ENCODE results near the gene FBXO42.
"Not testable (repeated sequence)": the region's sequence is repeated elsewhere in the genome, so short reads cannot be mapped to it uniquely, and the experiment has no call there.

Gene FBXO42

GRCh38 chr1:16241221-16241708, 111.0 kb downstream of the FBXO42 start:
- DNase-seq = no peak

- no peak for DNase-seq
Observed at GRCh38 chr1:16239972-16240491, 112.2 kb downstream of the FBXO42 start.

GRCh38 chr1:16237343-16237830, 114.9 kb downstream of the FBXO42 start:
- DNase-seq = no peak

GRCh38 chr1:16236511-16237342, 115.6 kb downstream of the FBXO42 start, which contains the start of gene CPLANE2:
TSS of gene CPLANE2 (minus strand) at chr1:16237183. CDS start at chr1:16236742, 441 bp downstream.
- peak; percentile 90 for DNase-seq

- DNase-seq = no peak
Observed at GRCh38 chr1:16235944-16236510, 116.3 kb downstream of the FBXO42 start.

- no peak for DNase-seq
Observed at GRCh38 chr1:16235347-16235746, 116.9 kb downstream of the FBXO42 start.

- no peak for DNase-seq
Observed at GRCh38 chr1:16233431-16233830, 118.8 kb downstream of the FBXO42 start.

- DNase-seq = no peak
Observed at GRCh38 chr1:16232316-16232710, 120.0 kb downstream of the FBXO42 start.

- no peak for DNase-seq
Observed at GRCh38 chr1:16231331-16232315, 120.7 kb downstream of the FBXO42 start.

- DNase-seq = no peak
Observed at GRCh38 chr1:16230744-16231143, 121.5 kb downstream of the FBXO42 start.

- no peak for DNase-seq
Observed at GRCh38 chr1:16229976-16230740, 122.1 kb downstream of the FBXO42 start.

- no peak for DNase-seq
Observed at GRCh38 chr1:16226490-16227179, 125.6 kb downstream of the FBXO42 start.

GRCh38 chr1:16226129-16226489, 126.2 kb downstream of the FBXO42 start:
- no peak for DNase-seq

- no peak for DNase-seq
Observed at GRCh38 chr1:16224472-16224871, 127.8 kb downstream of the FBXO42 start.

- DNase-seq = not testable (repeated sequence)
Observed at GRCh38 chr1:16222716-16223115, 129.6 kb downstream of the FBXO42 start.

- DNase-seq = no peak
Observed at GRCh38 chr1:16221499-16221898, 130.8 kb downstream of the FBXO42 start.

GRCh38 chr1:16219968-16220500, 132.2 kb downstream of the FBXO42 start:
- no peak for DNase-seq

GRCh38 chr1:16218674-16219071, 133.6 kb downstream of the FBXO42 start:
- no peak for DNase-seq

- DNase-seq = no peak
Observed at GRCh38 chr1:16218014-16218673, 134.1 kb downstream of the FBXO42 start.

- DNase-seq = peak; percentile 81
Observed at GRCh38 chr1:16217061-16217785, 135.1 kb downstream of the FBXO42 start.
